Stimulated activated CD4-positive, alpha-beta T cell treated with anti-CD3 and anti-CD28 coated beads, Interleukin-15, amount 100 ng/mL, for 24 hours (primary cell): ENCODE measurements around the gene HBG2.
"Not testable (repeated sequence)": the region's sequence is repeated elsewhere in the genome, so short reads cannot be mapped to it uniquely, and the experiment has no call there.

Source experiments
- DNase-seq: peaks from one replicate; pipeline ENCODE4 v3.0.0-alpha.2; 2020

The HBG2 gene

GRCh38 chr11:5254646-5255413 lies at the start of gene HBG2:
Gene HBG2 (minus strand): TSS chr11:5254781. CDS start chr11:5254728, 53 bp downstream.
- not testable (repeated sequence) for DNase-seq

- no peak for DNase-seq
Observed at GRCh38 chr11:5304046-5304445, 49.5 kb upstream of the HBG2 start.

DNA sequence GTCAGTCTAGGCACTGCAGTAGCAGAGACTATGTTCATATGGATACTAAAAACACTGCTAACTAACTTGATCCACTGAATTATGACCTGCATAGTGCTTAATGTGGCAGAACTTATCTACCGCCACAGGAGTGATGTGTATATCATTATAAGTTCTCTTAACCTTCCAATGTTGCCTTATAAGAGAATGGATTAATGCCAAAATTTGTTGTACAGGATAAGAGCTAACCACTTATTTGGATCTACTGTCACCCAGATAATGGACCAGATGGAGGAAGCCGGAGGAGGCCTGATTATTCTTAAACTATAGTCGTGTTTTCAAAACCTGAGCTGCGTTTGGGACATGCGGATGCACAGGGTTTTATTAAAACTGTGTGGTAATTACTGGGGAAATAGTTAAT lies 49.0 kb upstream of the HBG2 start:
- no peak for DNase-seq

- DNase-seq, result no peak
Observed at GRCh38 chr11:5301846-5302245, 47.3 kb upstream of the HBG2 start, which contains the start of gene OR51B4. Gene OR51B4 (minus strand): TSS chr11:5301946. CDS start chr11:5301946, 0 bp downstream.

GRCh38 chr11:5300251-5300650 lies 45.7 kb upstream of the HBG2 start:
- no peak for DNase-seq

DNA sequence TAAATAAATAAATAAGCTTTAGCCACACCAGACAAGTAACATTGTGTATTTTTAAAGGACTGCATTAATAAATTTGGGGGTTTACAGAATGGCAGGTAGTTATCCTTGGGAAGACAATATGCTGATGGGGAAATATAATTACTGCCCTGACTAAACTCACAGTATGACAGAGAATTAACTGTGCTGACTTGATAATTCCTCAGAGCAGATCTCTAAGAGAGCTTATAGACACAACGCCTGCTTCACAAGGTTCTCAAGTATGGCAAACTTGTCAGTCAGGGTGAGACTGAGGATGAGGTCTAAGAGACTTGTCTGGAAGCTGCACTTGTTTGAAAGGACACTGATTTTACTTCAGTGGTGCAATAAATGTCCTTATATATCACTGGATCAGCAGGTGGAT lies 43.9 kb upstream of the HBG2 start:
- no peak for DNase-seq

DNA sequence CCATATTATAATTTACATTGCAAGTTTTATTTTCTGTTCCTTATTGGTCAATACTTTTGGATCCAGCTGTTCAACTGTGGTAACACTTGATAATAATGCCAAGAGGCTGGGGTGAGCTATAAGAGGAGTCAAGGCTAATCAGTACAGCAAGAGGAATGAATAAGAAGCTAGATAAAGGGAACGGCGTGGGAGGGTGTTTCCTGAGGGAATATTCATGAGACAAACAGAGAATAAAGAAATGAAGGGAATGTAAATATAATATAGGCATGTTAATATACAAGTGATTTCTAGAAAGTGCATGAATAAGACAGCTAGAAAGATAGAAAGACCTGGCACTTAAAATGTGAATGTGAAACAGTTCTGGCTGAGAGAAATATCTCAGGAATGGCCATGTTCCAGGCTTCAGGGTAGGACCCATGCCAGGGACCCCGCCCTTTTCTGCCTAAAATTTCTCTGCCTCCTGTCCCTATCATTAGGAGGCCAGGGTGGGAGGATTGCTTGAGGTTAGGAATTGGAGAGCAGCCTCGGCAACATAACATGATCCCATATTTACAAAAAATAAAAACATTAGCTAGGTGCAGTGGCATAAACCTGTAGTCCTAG lies 43.2 kb upstream of the HBG2 start:
- no peak for DNase-seq

DNA sequence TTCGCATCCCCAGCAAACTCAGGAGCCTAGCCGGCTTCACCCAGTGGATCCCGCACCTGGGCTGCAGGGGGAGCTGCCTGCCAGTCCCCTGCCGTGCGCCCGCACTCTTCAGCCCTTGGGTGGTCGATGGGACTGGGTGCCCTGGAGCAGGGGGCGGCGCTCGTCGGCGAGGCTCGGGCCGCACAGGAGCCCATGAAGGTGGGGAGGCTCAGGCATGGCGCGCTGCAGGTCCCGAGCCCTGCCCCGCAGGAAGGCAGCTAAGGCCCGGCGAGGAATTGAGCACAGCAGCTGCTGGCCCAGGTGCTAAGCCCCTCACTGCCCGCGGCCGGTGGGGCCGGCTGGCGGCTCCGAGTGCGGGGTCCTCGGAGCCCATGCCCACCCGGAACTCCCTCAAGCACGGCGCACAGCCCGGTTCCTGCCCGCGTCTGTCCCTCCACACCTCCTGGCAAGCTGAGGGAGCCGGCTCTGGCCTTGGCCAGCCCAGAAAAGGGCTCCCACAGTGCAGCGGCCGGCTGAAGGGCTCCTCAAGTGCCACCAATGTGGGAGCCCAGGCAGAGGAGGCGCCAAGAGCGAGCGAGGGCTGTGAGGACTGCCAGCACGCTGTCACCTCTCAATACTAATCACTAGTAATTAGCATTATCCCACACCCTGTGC lies 39.9 kb upstream of the HBG2 start:
- not testable (repeated sequence) for DNase-seq

DNA sequence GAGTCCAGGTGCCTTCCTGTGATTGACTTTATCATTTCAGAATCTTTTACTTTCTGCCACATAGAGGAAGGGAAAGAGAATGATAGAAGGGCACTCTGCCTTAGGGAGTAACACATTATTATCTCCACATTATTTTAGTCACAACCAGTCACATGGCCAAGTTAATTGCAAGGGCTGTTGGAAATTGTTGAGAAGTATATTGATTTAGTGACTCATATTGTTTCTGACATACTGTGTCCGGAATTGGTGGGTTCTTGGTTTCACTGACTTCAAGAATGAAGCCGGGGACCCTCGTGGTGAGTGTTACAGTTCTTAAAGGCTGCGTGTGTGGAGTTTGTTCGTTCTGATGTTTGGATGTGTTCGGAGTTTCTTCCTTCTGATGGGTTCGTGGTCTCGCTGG lies 38.4 kb upstream of the HBG2 start:
- DNase-seq, result no peak

GRCh38 chr11:5291207-5291838 lies 36.7 kb upstream of the HBG2 start:
- DNase-seq, result no peak

- DNase-seq, result no peak
Observed at GRCh38 chr11:5290106-5290505, 35.5 kb upstream of the HBG2 start.

DNA sequence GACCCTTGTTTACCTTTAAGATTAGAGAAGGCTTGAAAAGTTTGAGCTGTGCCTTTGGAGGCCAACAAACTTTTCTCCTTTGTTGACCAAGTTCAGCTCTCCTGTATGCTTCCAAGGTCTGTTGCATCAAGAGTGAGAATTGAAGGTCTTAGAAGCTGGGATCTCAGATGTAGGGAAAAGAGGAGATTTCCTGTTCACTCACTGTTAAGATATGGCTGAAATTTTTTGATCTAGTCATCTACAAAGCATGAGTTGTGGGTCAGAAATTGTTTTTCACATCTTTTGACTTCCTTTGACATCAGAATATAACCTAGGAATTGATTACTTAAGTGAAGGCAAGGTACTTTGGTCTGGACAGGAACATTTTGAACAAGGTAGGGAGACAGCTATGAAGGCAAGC lies 35.1 kb upstream of the HBG2 start:
- no peak for DNase-seq

GRCh38 chr11:5288906-5289550 lies 34.4 kb upstream of the HBG2 start:
- DNase-seq, result no peak

DNA sequence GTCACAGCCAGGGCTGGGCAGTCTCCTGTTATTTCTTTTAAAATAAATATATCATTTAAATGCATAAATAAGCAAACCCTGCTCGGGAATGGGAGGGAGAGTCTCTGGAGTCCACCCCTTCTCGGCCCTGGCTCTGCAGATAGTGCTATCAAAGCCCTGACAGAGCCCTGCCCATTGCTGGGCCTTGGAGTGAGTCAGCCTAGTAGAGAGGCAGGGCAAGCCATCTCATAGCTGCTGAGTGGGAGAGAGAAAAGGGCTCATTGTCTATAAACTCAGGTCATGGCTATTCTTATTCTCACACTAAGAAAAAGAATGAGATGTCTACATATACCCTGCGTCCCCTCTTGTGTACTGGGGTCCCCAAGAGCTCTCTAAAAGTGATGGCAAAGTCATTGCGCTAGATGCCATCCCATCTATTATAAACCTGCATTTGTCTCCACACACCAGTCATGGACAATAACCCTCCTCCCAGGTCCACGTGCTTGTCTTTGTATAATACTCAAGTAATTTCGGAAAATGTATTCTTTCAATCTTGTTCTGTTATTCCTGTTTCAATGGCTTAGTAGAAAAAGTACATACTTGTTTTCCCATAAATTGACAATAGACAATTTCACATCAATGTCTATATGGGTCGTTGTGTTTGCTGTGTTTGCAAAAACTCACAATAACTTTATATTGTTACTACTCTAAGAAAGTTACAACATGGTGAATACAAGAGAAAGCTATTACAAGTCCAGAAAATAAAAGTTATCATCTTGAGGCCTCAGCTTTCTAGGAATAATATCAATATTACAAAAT lies 33.7 kb upstream of the HBG2 start:
- DNase-seq, result no peak

GRCh38 chr11:5286901-5287300 lies 32.3 kb upstream of the HBG2 start:
- no peak for DNase-seq

DNA sequence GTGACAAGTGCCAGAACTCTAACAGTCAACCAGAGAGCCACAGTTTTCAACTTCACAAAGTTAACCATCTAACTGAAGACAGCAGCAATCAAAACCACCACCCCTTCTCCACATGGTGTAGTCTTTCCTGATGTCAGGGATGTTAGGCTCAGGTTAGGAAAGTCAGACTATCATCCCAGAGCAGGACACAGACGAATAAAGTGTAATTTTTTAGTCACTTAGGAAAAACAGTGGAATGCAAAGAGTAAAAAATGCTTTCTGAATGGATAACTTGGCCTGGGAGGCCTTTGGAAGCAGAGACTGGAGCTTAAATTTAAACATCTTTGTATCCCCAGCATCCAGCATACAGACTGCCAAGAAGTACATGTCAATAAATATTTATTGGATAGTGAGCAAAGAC lies 31.8 kb upstream of the HBG2 start:
- no peak for DNase-seq

GRCh38 chr11:5285703-5286340 lies 31.2 kb upstream of the HBG2 start:
- no peak for DNase-seq

GRCh38 chr11:5284637-5285036 lies 30.1 kb upstream of the HBG2 start:
- DNase-seq, result no peak

DNA sequence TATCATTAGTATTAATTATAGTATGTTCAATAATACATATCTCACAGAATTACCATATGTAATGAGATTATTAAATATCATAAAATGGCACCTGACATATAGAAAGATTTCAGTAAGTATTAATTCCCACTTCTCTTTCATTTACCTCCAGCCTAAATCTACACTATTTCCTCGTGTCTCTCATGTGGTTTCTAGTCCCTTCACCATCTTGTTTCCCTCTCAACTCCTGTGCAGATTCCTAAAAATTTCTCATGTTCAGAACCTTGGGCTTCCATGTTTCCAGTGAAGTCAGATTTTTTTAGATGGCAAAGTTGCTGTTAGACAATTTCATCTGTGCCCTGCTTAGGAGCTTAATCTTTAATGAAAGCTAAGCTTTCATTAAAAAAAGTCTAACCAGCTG lies 29.3 kb upstream of the HBG2 start:
- DNase-seq, result no peak

DNA sequence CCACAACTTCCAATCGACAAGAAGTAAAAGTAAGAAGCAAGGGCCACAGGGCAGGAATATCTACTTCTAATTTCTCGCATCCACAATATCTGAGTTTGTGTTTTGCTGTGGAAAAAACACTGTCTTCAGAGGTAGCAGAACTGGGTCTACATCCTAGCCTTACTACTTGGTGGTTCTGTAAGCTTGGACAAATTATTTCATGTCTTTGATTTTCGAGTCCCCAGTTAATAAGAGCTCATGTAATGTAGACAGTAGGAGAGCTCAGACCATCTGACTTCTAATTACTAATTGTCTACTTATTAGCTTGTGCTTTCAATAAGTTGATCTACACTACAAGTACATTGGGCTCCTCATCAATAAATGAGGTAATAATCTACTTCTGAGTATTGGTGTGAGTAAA lies 28.5 kb upstream of the HBG2 start:
- no peak for DNase-seq

DNA sequence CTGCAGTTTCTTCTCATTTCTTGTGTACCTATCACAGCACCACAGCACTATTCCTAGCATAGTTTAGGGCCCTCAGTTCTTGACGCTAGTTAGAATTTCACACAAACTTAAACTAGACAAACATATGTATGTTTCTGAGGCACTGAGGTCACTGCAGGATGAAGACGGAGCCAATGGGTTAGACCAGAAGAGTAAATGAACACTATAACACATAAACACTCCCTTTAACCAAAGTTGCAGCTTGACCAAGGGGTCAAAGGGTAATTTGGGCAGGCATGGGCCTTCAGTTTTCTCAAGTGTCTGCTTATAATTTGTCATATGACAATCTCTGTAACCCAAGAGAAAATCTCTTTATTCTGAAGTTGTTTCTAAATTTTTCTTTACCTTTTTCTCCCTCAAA lies 28.0 kb upstream of the HBG2 start:
- DNase-seq, result no peak

DNA sequence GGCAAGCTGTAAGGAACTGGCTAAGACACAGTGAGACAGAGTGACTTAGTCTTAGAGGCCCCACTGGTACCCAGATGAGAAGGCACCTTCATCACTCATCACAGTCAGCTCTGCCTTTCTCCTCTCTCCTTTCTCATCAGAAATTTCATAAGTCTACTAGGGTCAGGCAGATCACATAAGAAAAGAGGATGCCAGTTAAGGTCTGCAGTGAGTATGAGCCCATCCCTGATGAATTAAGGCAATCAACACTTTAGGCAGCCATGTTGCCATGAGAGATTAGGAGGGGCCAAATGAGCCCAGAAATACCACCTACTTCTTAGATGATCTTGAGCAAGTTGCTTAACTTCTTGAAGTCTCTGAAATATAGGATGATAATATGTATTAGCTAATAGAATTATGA lies 27.0 kb upstream of the HBG2 start:
- DNase-seq, result no peak
